Heart right ventricle (tissue), 16 donors: ENCODE results near the gene ABCA4. TPM values are rescaled to one million over a fixed set of nuclear protein-coding genes. Genes with fewer than 3 reads are reported as not detected.

Experiments used
- ATAC-seq, 8 donors: fragments of 200-7000 bp; cut with Tn5 transposase; one replicate each; pipeline ENCODE4 v1.9.1; 2020; ENCODE audit warnings: mild to moderate bottlenecking in 8 of 8, moderate library complexity in 8 of 8, moderate number of reproducible peaks in 1 of 8
- DNase-seq, 2 donors: peaks; one replicate each; pipeline ENCODE4 v3.0.0-alpha.2; 2020
- H3K27ac ChIP-seq, 10 donors: fragments of 200-600 bp; sonication (generic) in 2 of 10; one replicate each; pipeline versions ENCODE4 v1.5.0 to v1.8.0; 2020 to 2022; ENCODE audit warnings: mild to moderate bottlenecking in 3 of 10
- H3K27me3 ChIP-seq, 7 donors: fragments of 200-600 bp; one replicate each; pipeline ENCODE4 v1.8.0; 2021 to 2022; ENCODE audit warnings: mild to moderate bottlenecking in 2 of 7
- H3K36me3 ChIP-seq, 9 donors: fragments of 200-600 bp; sonication (generic) in 1 of 9; one replicate each; pipeline versions ENCODE4 v1.5.0 to v1.8.0; 2020 to 2022; ENCODE audit warnings: mild to moderate bottlenecking in 2 of 9
- H3K4me1 ChIP-seq, 9 donors: fragments of 200-600 bp; sonication (generic) in 1 of 9; one replicate each; pipeline versions ENCODE4 v1.5.0 to v1.8.0; 2020 to 2022; ENCODE audit warnings: mild to moderate bottlenecking in 4 of 9
- H3K4me3 ChIP-seq, 10 donors: fragments of 200-600 bp; sonication (generic) in 2 of 10; one replicate each; pipeline versions ENCODE4 v1.5.0 to v1.8.0; 2020 to 2022; ENCODE audit warnings: mild to moderate bottlenecking in 7 of 10, moderate library complexity in 2 of 10
- H3K9me3 ChIP-seq, 11 donors: fragments of 200-600 bp in 10 of 11; sonication (generic) in 2 of 11; one replicate each; pipeline versions ENCODE4 v1.5.0 to v1.8.0; 2013 to 2022; ENCODE audit warnings: mild to moderate bottlenecking in 2 of 11, control low read depth in 1 of 11, moderate library complexity in 1 of 11
- WGBS, 2 donors: extraction: QIAGEN DNeasy Blood & Tissue Kit; methylation state at CpG; one replicate each; pipeline ENCODE4 v1.1.7; 2013; ENCODE audit warnings: inconsistent platforms in 1 of 2; 5-methylcytosine and 5-hydroxymethylcytosine counted together
- intact Hi-C, 10 donors: fragments of 100-400 bp; cut with DNase I; formaldehyde crosslinking; loops; one replicate each; pipeline versions ENCODE4 v1.11.1 to v1.14.2; 2022
- polyA plus RNA-seq, 2 donors: library from polyadenylated mRNA; stranded (reverse); fragments of 200-250 nt; gene quantifications; one replicate each; pipeline ENCODE4 v1.2.3, GENCODE V29; 2013
- total RNA-seq, 10 donors: library from RNA; stranded (reverse); fragmentation: NEBNext Ultra II Directional in 3 of 10; extraction: Animal tissue kit (Norgen Biotek cat#: 25700) in 3 of 10; gene quantifications; one replicate each; pipeline versions ENCODE4 v1.2.1 to v1.2.4, GENCODE V29; 2021 to 2023
- TF ChIP-seq, protein P1 (sequence below), 9 donors: fragments of 200-600 bp; sonication (generic) in 2 of 9; IDR thresholded peaks; one replicate each; pipeline versions ENCODE4 v1.5.0 to v1.8.0; 2021 to 2022; ENCODE audit warnings: antibody characterized with exemption in 9 of 9, mild to moderate bottlenecking in 5 of 9, moderate library complexity in 1 of 9
- donor health status: Arrhythmogenic right ventricular cardiomyopathy.
- donor health status: ischemic (EF 13 %, LVEDD 7.1; RV severe dilation, severe dysfunction).
- donor health status: healthy with polysubstance abuse.
- donor health status: DM: no; HTN: yes; CAD: no.
- donor health status: DM: no; HTN: no; CAD: no.
- donor health status: ischemic (EF 25% LVEDD 6.9; RV normal size, moderate dysfunction).
- donor health status: ischemic (EF 25% LVEDD 5.7; RV mildly dilated, moderate dysfunction).
- donor health status: healthy.
- donor health status: DM: yes; HTN: yes; CAD: no.
- donor health status: Ischemic cardiomyopathy.
- donor health status: ischemic (EF 35%, LVEDD 5.7; RV mildly dilated, moderate dysfunction).
- donor health status: nonischemic (EF 11% LVEDD 7.7; RV severe dilation, severe dysfunction).
- donor health status: DM: yes; HTN: yes; CAD: no.
- donor health status: PGD.
- donor health status: ischemic (EF 29% LVEDD 5.4; RV normal size, mild dysfunction).
- donor health status: nonischemic (EF 23%, LVEDD 6.1; RV moderate dilation, normal function).

Gene ABCA4
- total and polyA plus RNA-seq, 12 donors, result 0.05 to 0.66 (median 0.21) TPM

DNA sequence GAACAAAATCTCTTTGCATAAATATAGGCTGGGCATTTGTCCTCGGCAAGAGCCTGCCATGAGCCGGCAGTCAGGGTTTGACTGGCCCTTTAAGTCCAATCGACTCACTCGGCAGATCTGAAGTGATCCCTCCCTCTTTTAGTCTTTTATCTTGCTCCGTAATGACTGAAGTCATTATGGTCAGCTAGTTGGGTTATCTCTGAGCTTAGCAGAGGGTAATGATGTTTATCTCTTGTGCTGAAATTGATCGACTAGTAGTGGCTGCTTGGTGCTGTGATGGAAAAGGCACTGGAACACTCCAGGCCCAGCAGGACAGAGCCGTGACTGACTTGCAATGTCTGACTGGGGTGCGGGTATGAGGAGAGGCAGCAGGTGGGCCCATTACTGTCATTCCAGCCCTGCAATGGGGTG, 468 bp upstream of the ABCA4 start:
- Histone ChIP-seq H3K4me1 (peaks cover 3 to 25% (median 9%) of the 10 kb centered on the region in 9 donors), H3K9me3 (no peaks in the 10 kb centered on the region), H3K36me3 (no peaks in the 10 kb centered on the region), H3K27ac (no peak overlapping the region), H3K27me3 (peaks cover 0 to 35% (median 0%) of the 10 kb centered on the region in 7 donors), H3K4me3 (no peak overlapping the region)
- DNase-seq, result no peak
- TF ChIP-seq, protein P1, sequence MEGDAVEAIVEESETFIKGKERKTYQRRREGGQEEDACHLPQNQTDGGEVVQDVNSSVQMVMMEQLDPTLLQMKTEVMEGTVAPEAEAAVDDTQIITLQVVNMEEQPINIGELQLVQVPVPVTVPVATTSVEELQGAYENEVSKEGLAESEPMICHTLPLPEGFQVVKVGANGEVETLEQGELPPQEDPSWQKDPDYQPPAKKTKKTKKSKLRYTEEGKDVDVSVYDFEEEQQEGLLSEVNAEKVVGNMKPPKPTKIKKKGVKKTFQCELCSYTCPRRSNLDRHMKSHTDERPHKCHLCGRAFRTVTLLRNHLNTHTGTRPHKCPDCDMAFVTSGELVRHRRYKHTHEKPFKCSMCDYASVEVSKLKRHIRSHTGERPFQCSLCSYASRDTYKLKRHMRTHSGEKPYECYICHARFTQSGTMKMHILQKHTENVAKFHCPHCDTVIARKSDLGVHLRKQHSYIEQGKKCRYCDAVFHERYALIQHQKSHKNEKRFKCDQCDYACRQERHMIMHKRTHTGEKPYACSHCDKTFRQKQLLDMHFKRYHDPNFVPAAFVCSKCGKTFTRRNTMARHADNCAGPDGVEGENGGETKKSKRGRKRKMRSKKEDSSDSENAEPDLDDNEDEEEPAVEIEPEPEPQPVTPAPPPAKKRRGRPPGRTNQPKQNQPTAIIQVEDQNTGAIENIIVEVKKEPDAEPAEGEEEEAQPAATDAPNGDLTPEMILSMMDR (IDR thresholded peaks at IDR 0.05), result no peak
- intact Hi-C loops, result no loop called here
- WGBS, 2 donors, result 86 to 88% methylated on average over 8 of the region's 8 CpGs
- no peak for ATAC-seq

GRCh38 chr1:94120570-94120901, 412 bp downstream of the ABCA4 start:
- ATAC-seq (no peak), DNase-seq (no peak)
- Histone ChIP-seq H3K4me3 (no peak overlapping the region), H3K27ac (no peak overlapping the region), H3K27me3 (peaks cover 0 to 44% (median 0%) of the 10 kb centered on the region in 7 donors), H3K4me1 (peaks cover 3 to 32% (median 9%) of the 10 kb centered on the region in 9 donors), H3K36me3 (no peaks in the 10 kb centered on the region), H3K9me3 (no peaks in the 10 kb centered on the region)
- 86 to 91% methylated on average over 9 of the region's 9 CpGs for WGBS, 2 donors
- TF ChIP-seq, protein P1 (IDR thresholded peaks at IDR 0.05), result no peak
- intact Hi-C loops, result no loop called here

DNA sequence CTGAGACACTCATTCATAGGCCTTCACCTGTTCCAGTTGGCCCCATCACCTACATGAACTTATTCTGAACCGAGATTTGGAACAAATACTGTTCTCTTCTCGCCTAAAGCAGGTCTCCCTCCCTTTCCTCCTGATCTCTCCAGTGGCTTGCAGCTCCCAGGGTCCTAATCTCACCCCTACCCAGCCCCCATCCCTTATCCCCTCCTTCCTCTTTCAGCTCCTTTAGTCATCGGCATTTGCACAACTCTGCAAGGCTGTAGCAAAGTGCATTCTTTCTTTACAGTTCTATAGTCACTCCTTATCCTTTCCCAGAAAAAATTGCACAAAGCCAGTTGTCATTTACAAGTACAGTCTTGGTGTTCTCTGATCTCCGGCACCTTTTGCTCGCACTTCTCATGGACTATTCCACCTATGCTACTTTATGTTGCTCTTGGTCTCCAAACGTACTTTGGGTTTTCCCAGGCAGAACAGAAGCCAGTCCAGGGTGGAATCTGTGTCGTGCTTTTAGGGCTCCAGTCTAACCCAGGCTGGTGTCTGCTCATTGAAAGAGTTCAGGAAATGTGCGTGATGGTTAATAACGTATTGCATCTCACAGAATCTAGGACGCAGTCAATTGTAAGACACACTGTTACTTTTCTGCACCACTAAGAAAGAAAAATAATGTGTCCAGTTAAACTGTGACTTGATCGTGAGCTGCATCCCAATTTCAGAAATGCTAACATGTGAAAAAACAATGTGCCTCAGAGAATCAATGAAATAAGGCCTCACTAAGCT, 965 bp downstream of the ABCA4 start:
- Histone ChIP-seq H3K4me3 (no peak overlapping the region), H3K27ac (no peak overlapping the region), H3K9me3 (no peaks in the 10 kb centered on the region), H3K36me3 (no peaks in the 10 kb centered on the region), H3K27me3 (peaks cover 0 to 50% (median 0%) of the 10 kb centered on the region in 7 donors), H3K4me1 (peaks cover 3 to 32% (median 9%) of the 10 kb centered on the region in 9 donors)
- intact Hi-C loops, result no loop called here
- ATAC-seq (no peak), DNase-seq (no peak)
- TF ChIP-seq, protein P1 (IDR thresholded peaks at IDR 0.05), result no peak
- 91 to 92% methylated on average over 11 of the region's 11 CpGs for WGBS, 2 donors

GRCh38 chr1:94119306-94119705, 1.6 kb downstream of the ABCA4 start:
- 89 to 93% methylated on average over 6 of the region's 6 CpGs for WGBS, 2 donors
- ATAC-seq (no peak), DNase-seq (no peak)
- no peaks in the 10 kb centered on the region for H3K36me3 ChIP-seq
- H3K4me1 ChIP-seq, result peaks cover 3 to 32% (median 9%) of the 10 kb centered on the region in 9 donors
- H3K4me3 ChIP-seq, result no peak overlapping the region
- peaks cover 0 to 54% (median 0%) of the 10 kb centered on the region in 7 donors for H3K27me3 ChIP-seq
- intact Hi-C loops, result no loop called here
- TF ChIP-seq, protein P1 (IDR thresholded peaks at IDR 0.05), result no peak
- no peaks in the 10 kb centered on the region for H3K9me3 ChIP-seq
- no peak overlapping the region for H3K27ac ChIP-seq
